Naive thymus-derived CD4-positive, alpha-beta T cell (primary cell): ENCODE data around the gene CENPX. TPM values are rescaled to one million over a fixed set of nuclear protein-coding genes. Genes with fewer than 3 reads are reported as not detected.

ENCODE experiments used
- ATAC-seq: fragments of 150-1000 bp; cut with Tn5 transposase; 2 replicates; pipeline ENCODE4 v1.10.0; 2021; ENCODE audit warnings: mild to moderate bottlenecking, moderate library complexity
- CTCF ChIA-PET: fragments of 350-600 bp; sonication (Branson Sonifier 250); formaldehyde crosslinking; loops from one replicate; lab custom pipeline; 2021; ENCODE audit warnings: antibody characterized with exemption; lab: Charles Lee
- POLR2A ChIA-PET: fragments of 350-600 bp; sonication (Branson Sonifier 250); formaldehyde crosslinking; loops from one replicate; lab custom pipeline; 2021; ENCODE audit warnings: antibody characterized with exemption, inconsistent platforms; lab: Charles Lee
- DNase-seq, 9 donors: peaks; one replicate each; pipeline versions ENCODE4 v3.0.0 to v3.0.0-alpha.2; 2020 to 2022; ENCODE audit warnings: mixed read lengths in 1 of 9
- H3K27ac ChIP-seq: one replicate; pipeline ENCODE4 v1.7.0; 2013; ENCODE audit warnings: mild to moderate bottlenecking, low read depth, low read length, moderate library complexity
- H3K27me3 ChIP-seq, 2 donors: one replicate each; pipeline ENCODE4 v1.7.0; 2013; ENCODE audit warnings: low read length in 2 of 2, mild to moderate bottlenecking in 2 of 2, moderate library complexity in 2 of 2; ENCODE audit not compliant: control insufficient read depth in 2 of 2, insufficient read depth in 2 of 2
- H3K36me3 ChIP-seq, 3 experiments: 1 replicate in 2 of 3; 2 replicates in 1 of 3; pipeline ENCODE4 v1.7.0; 2013; ENCODE audit warnings: low read length in 3 of 3, mild to moderate bottlenecking in 3 of 3, moderate library complexity in 1 of 3; ENCODE audit not compliant: insufficient read depth in 3 of 3, control insufficient read depth in 2 of 3
- H3K4me1 ChIP-seq, 2 donors: one replicate each; pipeline ENCODE4 v1.7.0; 2013; ENCODE audit warnings: low read length in 2 of 2, mild to moderate bottlenecking in 2 of 2, moderate library complexity in 1 of 2; ENCODE audit not compliant: control insufficient read depth in 2 of 2, insufficient read depth in 2 of 2
- H3K4me3 ChIP-seq: 2 replicates; pipeline ENCODE4 v1.7.0; 2013; ENCODE audit warnings: mild to moderate bottlenecking, low read length
- H3K9me3 ChIP-seq, 3 experiments: 1 replicate in 2 of 3; 2 replicates in 1 of 3; pipeline ENCODE4 v1.7.0; 2013; ENCODE audit warnings: low read length in 3 of 3; ENCODE audit not compliant: control insufficient read depth in 2 of 3
- H3K27ac Mint-ChIP-seq, 9 donors: one replicate each; pipeline ENCODE4 v1.8.0; 2020 to 2022; ENCODE audit warnings: mixed read lengths in 9 of 9, mild to moderate bottlenecking in 8 of 9, moderate library complexity in 5 of 9, inconsistent platforms in 2 of 9
- H3K27me3 Mint-ChIP-seq, 5 donors: one replicate each; pipeline ENCODE4 v1.8.0; 2021 to 2022; ENCODE audit warnings: mixed read lengths in 5 of 5, mild to moderate bottlenecking in 1 of 5
- H3K36me3 Mint-ChIP-seq, 5 donors: one replicate each; pipeline ENCODE4 v1.8.0; 2020 to 2022; ENCODE audit warnings: mixed read lengths in 5 of 5, mild to moderate bottlenecking in 3 of 5, inconsistent platforms in 1 of 5
- H3K4me1 Mint-ChIP-seq, 7 donors: one replicate each; pipeline ENCODE4 v1.8.0; 2020 to 2022; ENCODE audit warnings: mixed read lengths in 7 of 7, mild to moderate bottlenecking in 3 of 7, inconsistent platforms in 1 of 7
- H3K4me3 Mint-ChIP-seq, 10 donors: one replicate each; pipeline ENCODE4 v1.8.0; 2020 to 2022; ENCODE audit warnings: mild to moderate bottlenecking in 10 of 10, mixed read lengths in 10 of 10, moderate library complexity in 6 of 10, inconsistent platforms in 2 of 10
- H3K9me3 Mint-ChIP-seq, 11 donors: one replicate each; pipeline ENCODE4 v1.8.0; 2020 to 2022; ENCODE audit warnings: mixed read lengths in 11 of 11, mild to moderate bottlenecking in 4 of 11, inconsistent platforms in 1 of 11, moderate library complexity in 1 of 11
- intact Hi-C, 2 donors: fragments of 100-400 bp; cut with micrococcal nuclease; formaldehyde crosslinking; loops; one replicate each; pipeline ENCODE4 v1.15.1; 2023
- polyA plus RNA-seq, 2 donors: library from polyadenylated mRNA; unstranded; fragments of 300-500 nt; fragmentation: Illumina TruSeq; gene quantifications; one replicate each; pipeline ENCODE4 v1.2.3, GENCODE V29; 2021
- total RNA-seq, 6 experiments: library from RNA in 5 of 6; stranded (reverse) in 5 of 6; gene quantifications; 1 replicate in 5 of 6; 2 replicates in 1 of 6; pipeline ENCODE4 v1.2.3 and lab custom pipeline; 2021 to 2026

The CENPX gene
- total and polyA plus RNA-seq, 7 experiments from 2014 or later: 25.5 to 72.7 (median 34.1) TPM

DNA sequence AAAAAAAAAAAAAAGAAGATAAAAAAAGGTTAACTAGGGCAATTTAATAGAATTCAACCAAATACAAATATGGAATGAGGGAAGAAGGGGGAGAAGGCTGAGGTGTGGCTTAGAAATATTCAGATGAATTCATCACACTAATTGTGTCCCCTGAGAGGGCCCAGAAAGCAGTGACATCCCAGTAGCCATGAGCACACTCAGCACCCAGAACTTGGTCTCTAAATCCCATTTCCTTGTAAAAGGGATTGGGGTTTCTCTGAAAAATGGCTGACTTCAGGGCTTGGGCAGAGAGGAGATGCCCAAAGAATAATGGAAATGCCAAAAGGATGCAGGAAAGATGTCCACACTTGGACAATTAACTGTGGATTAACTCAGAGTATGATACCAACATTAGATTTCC is 49.2 kb downstream of the CENPX start:
- no peak for ATAC-seq
- Mint-ChIP-seq H3K27me3 (peaks cover 0 to 7% (median 0%) of the 10 kb centered on the region in 5 donors), H3K27ac (no peak overlapping the region), H3K9me3 (peaks cover 0 to 13% (median 0%) of the 10 kb centered on the region in 11 donors), H3K36me3 (no peaks in the 10 kb centered on the region), H3K4me1 (peaks cover 12 to 29% (median 22%) of the 10 kb centered on the region in 7 donors), H3K4me3 (no peak overlapping the region)
- H3K27me3 ChIP-seq: no peaks in the 10 kb centered on the region
- DNase-seq: no peak
- intact Hi-C loops: no loop called here
- no peaks in the 10 kb centered on the region for H3K36me3 ChIP-seq
- peaks cover 0 to 4% (median 0%) of the 10 kb centered on the region in 3 experiments for H3K9me3 ChIP-seq
- H3K27ac ChIP-seq: no peak overlapping the region
- POLR2A ChIA-PET: no interaction called here
- no peak overlapping the region for H3K4me3 ChIP-seq
- peaks cover 8 to 14% of the 10 kb centered on the region in 2 donors for H3K4me1 ChIP-seq
- CTCF ChIA-PET: interaction anchor here (1.8 kb wide), 1 partner anchor 14 kb away, joined by 6 read pairs; no protein-coding TSS in a partner anchor

DNA sequence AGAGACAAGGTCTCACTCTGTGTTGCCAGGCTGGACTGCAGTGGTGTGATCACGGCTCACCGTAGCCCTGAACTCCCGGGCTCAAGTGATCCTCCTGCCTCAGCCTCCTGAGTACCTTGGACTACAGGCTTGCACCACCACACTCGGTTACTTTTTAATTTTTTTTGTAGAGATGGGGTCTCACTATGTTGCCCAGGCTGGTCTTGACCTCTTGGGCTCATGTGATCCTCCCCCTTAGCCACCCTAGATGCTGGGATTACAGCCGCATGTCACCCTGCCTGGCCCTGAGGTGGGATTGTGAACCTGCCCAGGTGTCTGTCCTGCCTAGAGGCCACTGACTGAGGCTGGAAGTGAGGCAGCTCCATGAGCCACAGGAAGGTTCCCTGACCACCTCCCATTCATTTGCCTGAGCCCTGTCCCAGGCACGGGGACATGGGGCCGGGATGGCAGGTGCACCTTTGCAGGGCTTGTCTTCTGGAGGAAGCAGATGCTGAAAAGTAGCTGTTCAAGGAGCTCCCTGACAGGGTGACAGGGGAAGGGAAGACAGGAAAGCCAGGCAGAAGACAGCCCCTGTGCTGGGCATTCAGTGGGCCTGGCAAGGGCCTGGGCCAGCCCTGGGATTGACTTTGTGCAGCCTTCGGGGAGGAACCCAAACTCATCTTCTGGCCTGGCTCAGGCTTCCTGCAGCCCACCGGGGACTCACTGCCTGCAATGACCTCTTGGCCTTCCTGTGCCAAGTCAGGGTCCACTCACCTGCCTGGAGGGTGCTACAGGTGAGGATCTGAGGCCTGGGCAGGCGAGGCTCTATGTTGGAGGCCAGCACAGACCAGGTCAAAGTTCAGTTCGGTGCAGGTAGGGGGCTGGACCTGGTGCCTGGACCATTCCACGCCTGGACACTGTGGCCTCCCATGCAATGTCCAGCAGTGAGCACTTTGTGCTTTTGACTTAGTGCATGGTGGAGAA is 53.5 kb downstream of the CENPX start:
- Mint-ChIP-seq H3K27ac (peak overlapping the region; percentile 9 to 93 (median 75)), H3K4me1 (peaks cover 4 to 40% (median 20%) of the 10 kb centered on the region in 7 donors), H3K27me3 (peaks cover 0 to 12% (median 0%) of the 10 kb centered on the region in 5 donors), H3K9me3 (peaks cover 0 to 11% (median 0%) of the 10 kb centered on the region in 11 donors), H3K4me3 (peak overlapping the region in 8 of 10 donors; percentile 25 to 84 (median 74)), H3K36me3 (no peaks in the 10 kb centered on the region)
- intact Hi-C loops: loop anchor here (1.0 to 5.0 kb wide), 3 partner anchors 8 to 54 kb away; partner anchors contain the start of genes ASPSCR1 (in 2 of the 2), CENPX (in 2 of the 2), LRRC45 (in 2 of the 2) and MAFG (in 1 of the 2)
- H3K4me1 ChIP-seq: peaks cover 14 to 23% of the 10 kb centered on the region in 2 donors
- no peaks in the 10 kb centered on the region for H3K36me3 ChIP-seq
- H3K9me3 ChIP-seq: peaks cover 0 to 4% (median 0%) of the 10 kb centered on the region in 3 experiments
- H3K4me3 ChIP-seq: no peak overlapping the region
- CTCF ChIA-PET: interaction anchor here (0.6 to 2.5 kb wide), 4 partner anchors 8 to 228 kb away, joined by 3 to 8 read pairs (median 4); partner anchors contain the start of gene ASPSCR1
- no peak for DNase-seq
- POLR2A ChIA-PET: interaction anchor here (0.6 to 3.4 kb wide), 5 partner anchors 8 to 438 kb away, joined by 3 to 23 read pairs (median 10); partner anchors contain the start of gene ASPSCR1
- H3K27ac ChIP-seq: no peak overlapping the region
- H3K27me3 ChIP-seq: no peaks in the 10 kb centered on the region
- ATAC-seq: no peak

Other genes starting within 250 kb of the CENPX start
- gene GCGR, start 218.7 kb downstream of the CENPX start, total RNA-seq: not detected
- not detected for gene GCGR, start 218.7 kb downstream of the CENPX start, polyA plus RNA-seq
- 10 to 100 TPM; 41.1 to 65.3 (median 53.1) TPM for gene MCRIP1, start 189.6 kb downstream of the CENPX start, total RNA-seq
- 10 to 100 TPM; 44.5 to 59.0 TPM for gene MCRIP1, start 189.6 kb downstream of the CENPX start, polyA plus RNA-seq
- not detected for gene PPP1R27, start 187.8 kb downstream of the CENPX start, total RNA-seq
- under 1 TPM in 1 of 2 donors, not detected in 1; 0.13 TPM for gene PPP1R27, start 187.8 kb downstream of the CENPX start, polyA plus RNA-seq
- gene P4HB, start 162.3 kb downstream of the CENPX start, total RNA-seq: 100 to 1,000 TPM; 188 to 568 (median 304) TPM
- 100 to 1,000 TPM; 161 to 224 TPM for gene P4HB, start 162.3 kb downstream of the CENPX start, polyA plus RNA-seq
- 100 to 1,000 TPM; 308 to 671 (median 465) TPM for gene ARHGDIA, start 151.5 kb downstream of the CENPX start, total RNA-seq
- 100 to 1,000 TPM in 1 of 2 donors, 10 to 100 TPM in 1; 66.5 to 140 TPM for gene ARHGDIA, start 151.5 kb downstream of the CENPX start, polyA plus RNA-seq
- gene ALYREF, start 131.3 kb downstream of the CENPX start, total RNA-seq: 100 to 1,000 TPM in 1 of 5 experiments, 10 to 100 TPM in 4; 38.3 to 159 (median 83.2) TPM
- gene ALYREF, start 131.3 kb downstream of the CENPX start, polyA plus RNA-seq: 10 to 100 TPM; 28.5 to 31.5 TPM
- gene ANAPC11, start 131.2 kb downstream of the CENPX start, total RNA-seq: 100 to 1,000 TPM in 1 of 5 experiments, 10 to 100 TPM in 4; 30.8 to 106 (median 40.5) TPM
- 100 to 1,000 TPM; 245 to 278 TPM for gene ANAPC11, start 131.2 kb downstream of the CENPX start, polyA plus RNA-seq
- gene NPB, start 120.6 kb downstream of the CENPX start, total RNA-seq: under 1 TPM in 4 of 5 experiments, not detected in 1; 0.29 to 0.59 (median 0.54) TPM
- under 1 TPM in 1 of 2 donors, not detected in 1; 0.20 TPM for gene NPB, start 120.6 kb downstream of the CENPX start, polyA plus RNA-seq
- gene PCYT2, start 111.5 kb downstream of the CENPX start, total RNA-seq: 10 to 100 TPM; 17.5 to 43.6 (median 35.2) TPM
- 10 to 100 TPM; 22.4 to 27.0 TPM for gene PCYT2, start 111.5 kb downstream of the CENPX start, polyA plus RNA-seq
- gene SIRT7, start 104.7 kb downstream of the CENPX start, total RNA-seq: 10 to 100 TPM; 56.0 to 81.4 (median 69.7) TPM
- 10 to 100 TPM; 21.6 to 38.7 TPM for gene SIRT7, start 104.7 kb downstream of the CENPX start, polyA plus RNA-seq
- gene MAFG, start 95.1 kb downstream of the CENPX start, total RNA-seq: 10 to 100 TPM; 12.9 to 28.1 (median 18.1) TPM
- 1 to 10 TPM; 2.4 to 2.6 TPM for gene MAFG, start 95.1 kb downstream of the CENPX start, polyA plus RNA-seq
- gene PYCR1, start 85.6 kb downstream of the CENPX start, total RNA-seq: 10 to 100 TPM in 1 of 5 experiments, 1 to 10 TPM in 4; 1.8 to 31.1 (median 2.3) TPM
- gene PYCR1, start 85.6 kb downstream of the CENPX start, polyA plus RNA-seq: 1 to 10 TPM; 4.2 to 4.5 TPM
- gene MYADML2, start 75.6 kb downstream of the CENPX start, total RNA-seq: not detected
- not detected for gene MYADML2, start 75.6 kb downstream of the CENPX start, polyA plus RNA-seq
- gene NOTUM, start 61.7 kb downstream of the CENPX start, total RNA-seq: under 1 TPM in 1 of 5 experiments, not detected in 4; 0.82 TPM
- gene NOTUM, start 61.7 kb downstream of the CENPX start, polyA plus RNA-seq: under 1 TPM in 1 of 2 donors, not detected in 1; 0.35 TPM
- 10 to 100 TPM; 36.4 to 46.7 (median 46.0) TPM for gene ASPSCR1, start 45.2 kb downstream of the CENPX start, total RNA-seq
- 10 to 100 TPM; 24.2 to 36.6 TPM for gene ASPSCR1, start 45.2 kb downstream of the CENPX start, polyA plus RNA-seq
- 10 to 100 TPM in 4 of 5 experiments, 1 to 10 TPM in 1; 9.2 to 39.1 (median 15.0) TPM for gene LRRC45, start 427 bp upstream of the CENPX start, total RNA-seq
- gene LRRC45, start 427 bp upstream of the CENPX start, polyA plus RNA-seq: 1 to 10 TPM; 4.1 to 6.3 TPM
- 1 to 10 TPM; 1.3 to 8.5 (median 2.1) TPM for gene RAC3, start 8.8 kb upstream of the CENPX start, total RNA-seq
- not detected for gene RAC3, start 8.8 kb upstream of the CENPX start, polyA plus RNA-seq
- gene DCXR, start 14.8 kb upstream of the CENPX start, total RNA-seq: 100 to 1,000 TPM in 1 of 5 experiments, 10 to 100 TPM in 4; 63.0 to 130 (median 83.6) TPM
- gene DCXR, start 14.8 kb upstream of the CENPX start, polyA plus RNA-seq: 100 to 1,000 TPM; 164 to 228 TPM
- gene RFNG, start 28.9 kb upstream of the CENPX start, total RNA-seq: 10 to 100 TPM; 25.0 to 45.5 (median 31.5) TPM
- 1 to 10 TPM; 4.2 to 6.7 TPM for gene RFNG, start 28.9 kb upstream of the CENPX start, polyA plus RNA-seq
- gene GPS1, start 29.0 kb upstream of the CENPX start, total RNA-seq: 10 to 100 TPM; 68.3 to 88.1 (median 71.7) TPM
- 100 to 1,000 TPM; 105 to 124 TPM for gene GPS1, start 29.0 kb upstream of the CENPX start, polyA plus RNA-seq
- 100 to 1,000 TPM; 127 to 157 (median 147) TPM for gene DUS1L, start 42.9 kb upstream of the CENPX start, total RNA-seq
- gene DUS1L, start 42.9 kb upstream of the CENPX start, polyA plus RNA-seq: 100 to 1,000 TPM in 1 of 2 donors, 10 to 100 TPM in 1; 52.9 to 110 TPM
- 100 to 1,000 TPM in 2 of 5 experiments, 10 to 100 TPM in 3; 24.3 to 168 (median 59.0) TPM for gene FASN, start 75.4 kb upstream of the CENPX start, total RNA-seq
- gene FASN, start 75.4 kb upstream of the CENPX start, polyA plus RNA-seq: 1 to 10 TPM in 1 of 2 donors, under 1 TPM in 1; 0.96 to 1.5 TPM
- gene CCDC57, start 190.0 kb upstream of the CENPX start, total RNA-seq: 100 to 1,000 TPM in 2 of 5 experiments, 10 to 100 TPM in 3; 75.7 to 127 (median 95.0) TPM
- gene CCDC57, start 190.0 kb upstream of the CENPX start, polyA plus RNA-seq: 10 to 100 TPM; 32.1 to 36.8 TPM
- 100 to 1,000 TPM in 2 of 5 experiments, 10 to 100 TPM in 3; 14.6 to 264 (median 67.0) TPM for gene SLC16A3, start 206.2 kb upstream of the CENPX start, total RNA-seq
- gene SLC16A3, start 206.2 kb upstream of the CENPX start, polyA plus RNA-seq: 1 to 10 TPM; 1.4 to 1.9 TPM